ENCODE results near the gene PLA2G6. TPM values are rescaled to one million over a fixed set of nuclear protein-coding genes. Genes with fewer than 3 reads are reported as not detected.
A peak's percentile ranks its signal among the peaks of the same experiment; 100 is the strongest.

PLA2G6 gene
- total RNA-seq, 3 donors from 2014 or later = 41.1 to 68.1 (median 59.3) TPM

GRCh38 chr22:38202437-38203089 is 20.9 kb upstream of the PLA2G6 start:
- peaks cover 9 to 16% of the 10 kb centered on the region in 2 donors for H3K4me1 ChIP-seq
- H3K27ac ChIP-seq = peak overlapping the region; percentile 99 to 100
- intact Hi-C loops (cut with DNase I; ENCODE audit: low total_unique reads) = loop anchor here (10.0 kb wide), 2 partner anchors 112 to 148 kb away; partner anchors contain the start of genes CSNK1E and PICK1
- TF ChIP-seq, protein P1, sequence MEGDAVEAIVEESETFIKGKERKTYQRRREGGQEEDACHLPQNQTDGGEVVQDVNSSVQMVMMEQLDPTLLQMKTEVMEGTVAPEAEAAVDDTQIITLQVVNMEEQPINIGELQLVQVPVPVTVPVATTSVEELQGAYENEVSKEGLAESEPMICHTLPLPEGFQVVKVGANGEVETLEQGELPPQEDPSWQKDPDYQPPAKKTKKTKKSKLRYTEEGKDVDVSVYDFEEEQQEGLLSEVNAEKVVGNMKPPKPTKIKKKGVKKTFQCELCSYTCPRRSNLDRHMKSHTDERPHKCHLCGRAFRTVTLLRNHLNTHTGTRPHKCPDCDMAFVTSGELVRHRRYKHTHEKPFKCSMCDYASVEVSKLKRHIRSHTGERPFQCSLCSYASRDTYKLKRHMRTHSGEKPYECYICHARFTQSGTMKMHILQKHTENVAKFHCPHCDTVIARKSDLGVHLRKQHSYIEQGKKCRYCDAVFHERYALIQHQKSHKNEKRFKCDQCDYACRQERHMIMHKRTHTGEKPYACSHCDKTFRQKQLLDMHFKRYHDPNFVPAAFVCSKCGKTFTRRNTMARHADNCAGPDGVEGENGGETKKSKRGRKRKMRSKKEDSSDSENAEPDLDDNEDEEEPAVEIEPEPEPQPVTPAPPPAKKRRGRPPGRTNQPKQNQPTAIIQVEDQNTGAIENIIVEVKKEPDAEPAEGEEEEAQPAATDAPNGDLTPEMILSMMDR (IDR thresholded peaks at IDR 0.05) = peak in 2 of 3 donors; percentile 22 to 30
- peak in 2 of 3 donors; percentile 4 to 45 for TF ChIP-seq POLR2AphosphoS5 (IDR thresholded peaks at IDR 0.05)
- peak; percentile 30 for TF ChIP-seq POLR2A (IDR thresholded peaks at IDR 0.05)
- peak; percentile 88 to 90 for DNase-seq (ENCODE audit: low spot score in 2 of 2)
- no peaks in the 10 kb centered on the region for H3K36me3 ChIP-seq
- peak overlapping the region; percentile 71 to 87 (median 82) for H3K4me3 ChIP-seq
- H3K27me3 ChIP-seq = no peaks in the 10 kb centered on the region
- no peaks in the 10 kb centered on the region for H3K9me3 ChIP-seq

DNA sequence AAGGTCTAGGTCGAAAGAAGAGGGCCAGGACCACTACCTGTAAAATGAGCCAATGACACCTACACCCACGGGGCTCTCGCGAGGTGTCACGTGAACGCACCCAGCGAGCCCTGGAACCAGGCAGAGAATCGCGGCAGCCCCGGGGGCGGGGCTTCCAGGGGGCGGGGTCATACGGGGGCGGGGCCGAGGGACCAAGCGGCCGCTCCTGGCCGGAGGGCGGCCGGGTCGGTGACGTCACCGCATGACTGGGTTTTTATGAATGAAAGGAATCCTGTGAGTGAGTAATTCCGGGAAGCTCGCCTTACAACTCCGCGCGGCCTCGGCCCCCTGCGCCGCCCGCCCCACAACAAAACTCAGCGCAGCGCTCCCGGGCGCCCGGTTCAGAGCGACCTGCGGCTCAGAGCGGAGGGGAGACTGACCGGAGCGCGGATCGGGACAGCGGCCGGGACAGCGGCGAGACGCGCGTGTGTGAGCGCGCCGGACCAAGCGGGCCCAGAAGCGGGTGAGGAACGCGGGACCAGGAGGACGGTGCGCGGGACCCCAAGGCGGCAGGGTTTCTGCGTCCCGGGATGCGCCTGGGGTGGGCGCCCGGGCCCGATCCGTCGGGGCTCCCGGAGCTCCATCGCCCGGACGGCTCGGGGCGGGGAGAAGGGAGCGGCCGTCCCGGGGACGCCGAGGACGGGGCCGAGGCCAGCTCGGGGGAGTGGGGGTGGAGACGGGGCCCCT is 20.2 kb upstream of the PLA2G6 start, which contains the start of gene MAFF:
MAFF (plus strand) TSS at position 284 of the 726 bp plus-strand sequence. CDS start 11,860 bp downstream, outside the sequence.
- Histone ChIP-seq H3K36me3 (no peaks in the 10 kb centered on the region), H3K9me3 (no peaks in the 10 kb centered on the region), H3K27me3 (no peaks in the 10 kb centered on the region), H3K4me3 (peak within 1 kb of the TSS; percentile 71 to 87 (median 82)), H3K4me1 (peaks cover 9 to 16% of the 10 kb centered on the region in 2 donors), H3K27ac (peak within 1 kb of the TSS; percentile 99 to 100)
- intact Hi-C loops (cut with DNase I; ENCODE audit: low total_unique reads) = loop anchor here (10.0 kb wide), 2 partner anchors 113 to 147 kb away; partner anchors contain the start of genes CSNK1E and PICK1
- DNase-seq (ENCODE audit: low spot score in 2 of 2) = peak; percentile 97 to 98
- TF ChIP-seq POLR2A (IDR thresholded peaks at IDR 0.05) = peak; percentile 98
- TF ChIP-seq, protein P1 (IDR thresholded peaks at IDR 0.05) = peak in 1 of 3 donors; percentile 13
- peak; percentile 98 to 99 (median 99) for TF ChIP-seq POLR2AphosphoS5 (IDR thresholded peaks at IDR 0.05)

GRCh38 chr22:38201371-38201710 is 19.7 kb upstream of the PLA2G6 start:
- DNase-seq (ENCODE audit: low spot score in 2 of 2) = no peak
- H3K27me3 ChIP-seq = no peaks in the 10 kb centered on the region
- no peaks in the 10 kb centered on the region for H3K9me3 ChIP-seq
- TF ChIP-seq POLR2A (IDR thresholded peaks at IDR 0.05) (no peak), POLR2AphosphoS5 (IDR thresholded peaks at IDR 0.05) (no peak)
- TF ChIP-seq, protein P1 (IDR thresholded peaks at IDR 0.05) = no peak
- intact Hi-C loops (cut with DNase I; ENCODE audit: low total_unique reads) = loop anchor here (10.0 kb wide), 2 partner anchors 113 to 147 kb away; partner anchors contain the start of genes CSNK1E and PICK1
- peak overlapping the region; percentile 99 to 100 for H3K27ac ChIP-seq
- no peaks in the 10 kb centered on the region for H3K36me3 ChIP-seq
- peak overlapping the region; percentile 71 to 87 (median 82) for H3K4me3 ChIP-seq
- peaks cover 9 to 16% of the 10 kb centered on the region in 2 donors for H3K4me1 ChIP-seq

DNA sequence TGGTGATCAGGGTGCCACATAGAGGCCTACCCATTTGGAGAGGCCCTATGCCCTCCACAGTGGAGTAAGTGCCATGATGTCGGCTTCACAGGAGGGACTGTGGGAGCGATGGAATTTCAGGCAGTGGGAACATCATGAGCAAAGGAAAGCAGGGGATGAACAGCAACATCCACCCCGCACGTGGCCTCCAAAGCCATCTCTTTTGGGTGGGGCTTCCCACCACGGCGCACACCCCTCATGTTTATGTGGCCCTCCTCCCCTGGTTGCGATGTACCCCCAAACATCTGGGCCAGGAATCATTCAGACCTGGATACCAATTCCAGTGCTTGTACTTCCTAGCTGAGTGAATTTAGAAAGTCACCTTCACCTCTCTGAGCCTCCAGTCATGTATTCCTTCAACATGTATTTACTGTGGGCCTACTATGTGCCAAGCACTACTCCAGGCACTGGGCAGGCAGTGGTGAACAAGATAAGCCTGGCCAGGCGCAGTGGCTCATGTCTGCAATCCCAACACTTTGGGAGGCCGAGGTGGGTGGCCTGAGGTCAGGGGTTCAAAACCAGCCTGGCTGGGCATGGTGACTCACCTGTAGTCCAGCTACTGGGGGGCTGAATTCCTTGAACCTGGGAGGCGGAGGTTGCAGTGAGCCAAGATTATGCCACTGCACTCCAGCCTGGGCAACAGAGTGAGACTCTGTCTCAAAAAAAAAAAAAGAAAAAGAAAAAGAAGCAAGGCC is 18.4 kb upstream of the PLA2G6 start:
- Histone ChIP-seq H3K36me3 (no peaks in the 10 kb centered on the region), H3K9me3 (no peaks in the 10 kb centered on the region), H3K27me3 (no peaks in the 10 kb centered on the region), H3K4me1 (peaks cover 7 to 16% of the 10 kb centered on the region in 2 donors), H3K27ac (no peak overlapping the region), H3K4me3 (no peak overlapping the region)
- no peak for DNase-seq (ENCODE audit: low spot score in 2 of 2)
- TF ChIP-seq POLR2A (IDR thresholded peaks at IDR 0.05) (no peak), POLR2AphosphoS5 (IDR thresholded peaks at IDR 0.05) (no peak)
- TF ChIP-seq, protein P1 (IDR thresholded peaks at IDR 0.05) = no peak
- intact Hi-C loops (cut with DNase I; ENCODE audit: low total_unique reads) = loop anchor here (10.0 kb wide), 2 partner anchors 115 to 145 kb away; partner anchors contain the start of genes CSNK1E and PICK1

Measured in breast epithelium (tissue), 4 donors.